GM19193 (cell line): Measurements from ENCODE around the gene LRRN4.

ENCODE experiments used
- POLR2A ChIP-seq: IDR thresholded peaks from 4 replicates; pipeline ENCODE4 v1.6.1; 2011; ENCODE audit not compliant: insufficient read depth, insufficient read length; ENCODE audit errors: extremely low read depth

The LRRN4 gene

GRCh38 chr20:6017880-6018279 is 36.0 kb downstream of the LRRN4 start:
- no peak for TF ChIP-seq POLR2A

GRCh38 chr20:6017467-6017866 is 36.4 kb downstream of the LRRN4 start:
- TF ChIP-seq POLR2A, result no peak

- TF ChIP-seq POLR2A, result no peak
Observed at GRCh38 chr20:6014957-6015356, 38.9 kb downstream of the LRRN4 start.

GRCh38 chr20:6014017-6014416 is 39.8 kb downstream of the LRRN4 start:
- no peak for TF ChIP-seq POLR2A

- no peak for TF ChIP-seq POLR2A
Observed at GRCh38 chr20:6012179-6012578, 41.7 kb downstream of the LRRN4 start.

- TF ChIP-seq POLR2A, result no peak
Observed at GRCh38 chr20:6008254-6008653, 45.6 kb downstream of the LRRN4 start.

GRCh38 chr20:6007529-6008103 is 46.2 kb downstream of the LRRN4 start:
- no peak for TF ChIP-seq POLR2A

- no peak for TF ChIP-seq POLR2A
Observed at GRCh38 chr20:6007094-6007528, 46.7 kb downstream of the LRRN4 start.

- TF ChIP-seq POLR2A, result no peak
Observed at GRCh38 chr20:6006603-6006949, 47.3 kb downstream of the LRRN4 start.

- no peak for TF ChIP-seq POLR2A
Observed at GRCh38 chr20:6000871-6001270, 53.0 kb downstream of the LRRN4 start.

GRCh38 chr20:5999783-6000182 is 54.1 kb downstream of the LRRN4 start:
- no peak for TF ChIP-seq POLR2A

GRCh38 chr20:5996765-5997164 is 57.1 kb downstream of the LRRN4 start:
- no peak for TF ChIP-seq POLR2A

GRCh38 chr20:5991623-5992441 is 62.0 kb downstream of the LRRN4 start:
- no peak for TF ChIP-seq POLR2A

GRCh38 chr20:5990946-5991345 is 62.9 kb downstream of the LRRN4 start:
- no peak for TF ChIP-seq POLR2A
